Fibroblast of lung (primary cell): Measurements from ENCODE around the gene ANO4. TPM values are rescaled to one million over a fixed set of nuclear protein-coding genes. Genes with fewer than 3 reads are reported as not detected.

ENCODE experiments used
- DNase-seq, 2 donors: peaks; one replicate each; pipeline versions ENCODE4 v3.0.0 to v3.0.0-alpha.2; 2010; ENCODE audit warnings: low read depth in 2 of 2
- H2AFZ ChIP-seq: 2 replicates; pipeline ENCODE4 v1.5.1; 2012; ENCODE audit warnings: low read length, control low read depth, inconsistent platforms
- H3K27ac ChIP-seq: 2 replicates; pipeline ENCODE4 v1.5.1; 2011; ENCODE audit warnings: low read length, control low read depth; ENCODE audit not compliant: insufficient read depth
- H3K27me3 ChIP-seq: 2 replicates; pipeline ENCODE4 v1.5.1; 2011; ENCODE audit warnings: mild to moderate bottlenecking, low read length; ENCODE audit not compliant: control insufficient read depth, insufficient read depth
- H3K36me3 ChIP-seq: 2 replicates; pipeline ENCODE4 v1.5.1; 2011; ENCODE audit warnings: low read length; ENCODE audit not compliant: control insufficient read depth, insufficient read depth
- H3K4me1 ChIP-seq: 2 replicates; pipeline ENCODE4 v1.5.1; 2011; ENCODE audit warnings: low read length; ENCODE audit not compliant: control insufficient read depth, insufficient read depth; ENCODE audit errors: extremely low read depth
- H3K4me2 ChIP-seq: 2 replicates; pipeline ENCODE4 v1.5.1; 2011; ENCODE audit warnings: low read length, control low read depth; ENCODE audit not compliant: insufficient read depth; ENCODE audit errors: extremely low read depth
- H3K4me3 ChIP-seq, 4 experiments: fragments of 200-600 bp in 1 of 4; sonication (generic) in 1 of 4; replicated peaks in 1 of 4; 2 replicates each; pipeline ENCODE4 v1.5.1; 2011 to 2016; ENCODE audit warnings: low read length in 4 of 4, low read depth in 3 of 4, mild to moderate bottlenecking in 3 of 4, control low read depth in 2 of 4, inconsistent platforms in 1 of 4, mixed read lengths in 1 of 4; ENCODE audit not compliant: insufficient read depth in 1 of 4; ENCODE audit errors: control extremely low read depth in 1 of 4
- H3K79me2 ChIP-seq: 2 replicates; pipeline ENCODE4 v1.5.1; 2012; ENCODE audit warnings: mild to moderate bottlenecking, low read length, inconsistent platforms; ENCODE audit not compliant: control insufficient read depth, insufficient read depth
- H3K9ac ChIP-seq: 2 replicates; pipeline ENCODE4 v1.5.1; 2011; ENCODE audit warnings: mild to moderate bottlenecking, low read length, control low read depth; ENCODE audit not compliant: insufficient read depth
- H3K9me3 ChIP-seq: 2 replicates; pipeline ENCODE4 v1.5.1; 2012; ENCODE audit warnings: low read depth, low read length; ENCODE audit not compliant: control insufficient read depth, insufficient read depth
- H4K20me1 ChIP-seq: 2 replicates; pipeline ENCODE4 v1.5.1; 2011; ENCODE audit warnings: low read length; ENCODE audit not compliant: control insufficient read depth, insufficient read depth; ENCODE audit errors: extremely low read depth
- EZH2 ChIP-seq: IDR thresholded peaks from 2 replicates; pipeline ENCODE4 v1.5.1; 2012; ENCODE audit warnings: low read length, control low read depth, mild to moderate bottlenecking; ENCODE audit errors: missing control alignments
- polyA plus RNA-seq, 2 donors: library from polyadenylated mRNA; depleted of rRNA in 1 of 2; stranded (reverse) in 1 of 2; unstranded in 1 of 2; fragments of >200 nt; gene quantifications; 2 replicates each; pipeline ENCODE4 v1.2.1, GENCODE V29; 2011 to 2012; ENCODE audit warnings: missing spikeins in 1 of 2
- total RNA-seq: library from RNA; depleted of rRNA; stranded (reverse); fragments of >200 nt; gene quantifications from 2 replicates; pipeline ENCODE4 v1.2.1, GENCODE V29; 2014
- TF ChIP-seq, protein P1 (sequence below), 2 donors: IDR thresholded peaks in 1 of 2; conservative IDR thresholded peaks in 1 of 2; 1 replicate in 1 of 2; 2 replicates in 1 of 2; pipeline ENCODE4 v1.5.1; 2011 to 2012; ENCODE audit warnings: low read length in 2 of 2, control low read depth in 1 of 2, inconsistent platforms in 1 of 2, low read depth in 1 of 2, mild to moderate bottlenecking in 1 of 2

ANO4 gene
- total and polyA plus RNA-seq, 2 donors (not counting 1 experiment from before 2014, with no cell fraction given) = 11.7 to 42.3 TPM

DNA sequence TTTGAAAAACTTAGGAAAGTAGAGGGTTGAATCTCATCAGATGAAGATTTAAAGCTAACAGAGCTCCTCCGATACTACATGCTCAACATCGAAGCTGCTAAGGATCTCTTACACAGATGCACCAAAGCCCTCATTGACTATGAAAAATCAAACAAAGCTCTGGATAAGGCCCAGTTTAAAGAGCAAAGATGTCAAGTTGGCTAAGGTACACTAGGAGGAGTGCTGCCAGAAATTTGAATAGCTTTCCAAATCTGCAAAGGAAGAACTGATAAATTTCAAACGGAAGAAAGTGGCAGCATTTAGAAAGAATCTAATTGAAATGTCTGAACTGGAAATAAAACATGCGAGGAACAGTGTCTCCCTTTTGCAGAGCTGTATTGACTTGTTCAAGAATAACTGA lies 274.3 kb downstream of the ANO4 start:
- Histone ChIP-seq H4K20me1 (no peaks in the 10 kb centered on the region), H3K27me3 (no peaks in the 10 kb centered on the region), H3K4me2 (no peak overlapping the region), H3K4me1 (no peaks in the 10 kb centered on the region), H3K9ac (no peak overlapping the region), H3K4me3 (no peak overlapping the region), H3K79me2 (no peaks in the 10 kb centered on the region), H3K27ac (no peak overlapping the region), H2AFZ (no peak overlapping the region), H3K9me3 (no peaks in the 10 kb centered on the region), H3K36me3 (no peaks in the 10 kb centered on the region)
- no peak for TF ChIP-seq EZH2
- TF ChIP-seq, protein P1, sequence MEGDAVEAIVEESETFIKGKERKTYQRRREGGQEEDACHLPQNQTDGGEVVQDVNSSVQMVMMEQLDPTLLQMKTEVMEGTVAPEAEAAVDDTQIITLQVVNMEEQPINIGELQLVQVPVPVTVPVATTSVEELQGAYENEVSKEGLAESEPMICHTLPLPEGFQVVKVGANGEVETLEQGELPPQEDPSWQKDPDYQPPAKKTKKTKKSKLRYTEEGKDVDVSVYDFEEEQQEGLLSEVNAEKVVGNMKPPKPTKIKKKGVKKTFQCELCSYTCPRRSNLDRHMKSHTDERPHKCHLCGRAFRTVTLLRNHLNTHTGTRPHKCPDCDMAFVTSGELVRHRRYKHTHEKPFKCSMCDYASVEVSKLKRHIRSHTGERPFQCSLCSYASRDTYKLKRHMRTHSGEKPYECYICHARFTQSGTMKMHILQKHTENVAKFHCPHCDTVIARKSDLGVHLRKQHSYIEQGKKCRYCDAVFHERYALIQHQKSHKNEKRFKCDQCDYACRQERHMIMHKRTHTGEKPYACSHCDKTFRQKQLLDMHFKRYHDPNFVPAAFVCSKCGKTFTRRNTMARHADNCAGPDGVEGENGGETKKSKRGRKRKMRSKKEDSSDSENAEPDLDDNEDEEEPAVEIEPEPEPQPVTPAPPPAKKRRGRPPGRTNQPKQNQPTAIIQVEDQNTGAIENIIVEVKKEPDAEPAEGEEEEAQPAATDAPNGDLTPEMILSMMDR (conservative IDR thresholded peaks at IDR 0.05 in 1 of 2, IDR thresholded peaks at IDR 0.05 in 1 of 2; ENCODE audit: low read depth in 1 of 2, low read length in 2 of 2) = no peak
- DNase-seq = no peak

- no peak overlapping the region for H3K27ac ChIP-seq
- H3K27me3 ChIP-seq = no peaks in the 10 kb centered on the region
- no peaks in the 10 kb centered on the region for H3K79me2 ChIP-seq
- H3K36me3 ChIP-seq = no peaks in the 10 kb centered on the region
- peaks cover 2% of the 10 kb centered on the region for H3K4me1 ChIP-seq
- H4K20me1 ChIP-seq = no peaks in the 10 kb centered on the region
- no peak overlapping the region for H2AFZ ChIP-seq
- TF ChIP-seq, protein P1 (conservative IDR thresholded peaks at IDR 0.05 in 1 of 2, IDR thresholded peaks at IDR 0.05 in 1 of 2; ENCODE audit: low read depth in 1 of 2, low read length in 2 of 2) = no peak
- no peak for TF ChIP-seq EZH2
- no peaks in the 10 kb centered on the region for H3K9me3 ChIP-seq
- no peak overlapping the region for H3K4me2 ChIP-seq
- no peak overlapping the region for H3K4me3 ChIP-seq
- no peak overlapping the region for H3K9ac ChIP-seq
- peak in 1 of 2 donors; percentile 52 for DNase-seq
Observed at GRCh38 chr12:101074940-101075680, 280.5 kb downstream of the ANO4 start.

GRCh38 chr12:101076921-101077320 lies 282.3 kb downstream of the ANO4 start:
- Histone ChIP-seq H3K4me3 (no peak overlapping the region), H3K27ac (no peak overlapping the region), H3K4me2 (no peak overlapping the region), H3K9me3 (no peaks in the 10 kb centered on the region), H3K9ac (no peak overlapping the region), H4K20me1 (no peaks in the 10 kb centered on the region), H3K36me3 (no peaks in the 10 kb centered on the region), H3K4me1 (peaks cover 2% of the 10 kb centered on the region), H3K79me2 (no peaks in the 10 kb centered on the region), H3K27me3 (no peaks in the 10 kb centered on the region), H2AFZ (no peak overlapping the region)
- no peak for TF ChIP-seq EZH2
- TF ChIP-seq, protein P1 (conservative IDR thresholded peaks at IDR 0.05 in 1 of 2, IDR thresholded peaks at IDR 0.05 in 1 of 2; ENCODE audit: low read depth in 1 of 2, low read length in 2 of 2) = no peak
- DNase-seq = peak; percentile 14 to 46
